HUES6 (cell line): ENCODE measurements around the gene HOXB8.

Experiments
- H3K27ac ChIP-seq: 2 replicates; pipeline ENCODE4 v1.7.0; 2013; ENCODE audit warnings: low read depth, mild to moderate bottlenecking, low read length, inconsistent platforms
- H3K27me3 ChIP-seq: 2 replicates; pipeline ENCODE4 v1.6.1; 2013; ENCODE audit warnings: low read length; ENCODE audit not compliant: control insufficient read depth, insufficient read depth
- H3K36me3 ChIP-seq: 2 replicates; pipeline ENCODE4 v1.6.1; 2013; ENCODE audit warnings: low read length; ENCODE audit not compliant: control insufficient read depth, insufficient read depth
- H3K4me1 ChIP-seq: 2 replicates; pipeline ENCODE4 v1.6.1; 2013; ENCODE audit warnings: low read length; ENCODE audit not compliant: control insufficient read depth, insufficient read depth
- H3K4me3 ChIP-seq: 2 replicates; pipeline ENCODE4 v1.5.1; 2013; ENCODE audit warnings: low read depth, low read length
- H3K9ac ChIP-seq: one replicate; pipeline ENCODE4 v1.6.1; 2013; ENCODE audit warnings: mild to moderate bottlenecking, low read length
- H3K9me3 ChIP-seq: 2 replicates; pipeline ENCODE4 v1.6.1; 2013; ENCODE audit warnings: low read depth, low read length; ENCODE audit not compliant: control insufficient read depth, insufficient read depth

HOXB8 gene

GRCh38 chr17:48586355-48587258 is 28.5 kb downstream of the HOXB8 start:
- H3K36me3 ChIP-seq = no peaks in the 10 kb centered on the region; the same call in 1 of the 2 replicates
- H3K4me1 ChIP-seq = peaks cover 15% of the 10 kb centered on the region
- H3K27me3 ChIP-seq = peaks cover 100% of the 10 kb centered on the region
- no peak overlapping the region; the same call in 1 of the 2 replicates for H3K27ac ChIP-seq
- peak overlapping the region; percentile 83 for H3K9ac ChIP-seq
- H3K4me3 ChIP-seq = peak overlapping the region; percentile 57
- H3K9me3 ChIP-seq = no peaks in the 10 kb centered on the region

GRCh38 chr17:48584223-48584741 is 30.8 kb downstream of the HOXB8 start:
- H3K27me3 ChIP-seq = peaks cover 100% of the 10 kb centered on the region
- peak overlapping the region; percentile 80 for H3K9ac ChIP-seq
- H3K9me3 ChIP-seq = no peaks in the 10 kb centered on the region
- no peaks in the 10 kb centered on the region; the same call in 1 of the 2 replicates for H3K36me3 ChIP-seq
- peaks cover 18% of the 10 kb centered on the region for H3K4me1 ChIP-seq
- H3K27ac ChIP-seq = no peak overlapping the region; the same call in 1 of the 2 replicates
- H3K4me3 ChIP-seq = peak overlapping the region; percentile 44; the same call in 1 of the 2 replicates

DNA sequence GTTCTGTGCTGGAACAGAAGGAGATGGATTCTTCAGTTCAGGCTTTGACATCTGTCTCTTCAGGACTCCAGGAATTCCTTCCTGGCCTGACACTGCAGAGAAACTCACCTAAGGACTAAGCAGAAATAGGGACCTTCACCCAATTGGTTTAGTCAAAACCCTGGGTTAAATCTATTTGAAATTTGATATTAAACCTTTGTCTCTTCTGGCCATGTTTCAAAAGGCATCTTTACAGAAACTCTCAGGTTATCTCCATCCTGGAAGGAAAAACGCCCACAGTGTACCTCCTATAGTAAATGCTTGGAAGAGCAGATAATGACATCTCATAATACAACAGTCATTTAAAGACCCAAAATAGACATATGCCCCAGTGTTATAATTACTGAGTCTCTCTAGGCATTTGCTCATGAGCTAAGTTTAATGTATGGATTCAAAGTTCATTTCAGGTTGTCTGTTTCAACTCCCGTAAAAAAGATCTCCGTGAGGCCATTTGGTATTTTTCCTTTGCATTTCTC is 31.3 kb downstream of the HOXB8 start:
- Histone ChIP-seq H3K4me3 (peak overlapping the region; percentile 44; the same call in 1 of the 2 replicates), H3K9me3 (no peaks in the 10 kb centered on the region), H3K9ac (peak overlapping the region; percentile 80), H3K27ac (peak overlapping the region; percentile 6; the same call in 1 of the 2 replicates), H3K27me3 (peaks cover 100% of the 10 kb centered on the region), H3K36me3 (no peaks in the 10 kb centered on the region; the same call in 1 of the 2 replicates), H3K4me1 (peaks cover 17% of the 10 kb centered on the region)

- Histone ChIP-seq H3K9ac (peak overlapping the region; percentile 80), H3K4me3 (peak overlapping the region; percentile 44; the same call in 1 of the 2 replicates), H3K27me3 (peaks cover 100% of the 10 kb centered on the region), H3K9me3 (no peaks in the 10 kb centered on the region), H3K4me1 (peaks cover 20% of the 10 kb centered on the region), H3K36me3 (no peaks in the 10 kb centered on the region; the same call in 1 of the 2 replicates), H3K27ac (no peak overlapping the region; the same call in 1 of the 2 replicates)
Measured at GRCh38 chr17:48582750-48583069, 32.4 kb downstream of the HOXB8 start.

DNA sequence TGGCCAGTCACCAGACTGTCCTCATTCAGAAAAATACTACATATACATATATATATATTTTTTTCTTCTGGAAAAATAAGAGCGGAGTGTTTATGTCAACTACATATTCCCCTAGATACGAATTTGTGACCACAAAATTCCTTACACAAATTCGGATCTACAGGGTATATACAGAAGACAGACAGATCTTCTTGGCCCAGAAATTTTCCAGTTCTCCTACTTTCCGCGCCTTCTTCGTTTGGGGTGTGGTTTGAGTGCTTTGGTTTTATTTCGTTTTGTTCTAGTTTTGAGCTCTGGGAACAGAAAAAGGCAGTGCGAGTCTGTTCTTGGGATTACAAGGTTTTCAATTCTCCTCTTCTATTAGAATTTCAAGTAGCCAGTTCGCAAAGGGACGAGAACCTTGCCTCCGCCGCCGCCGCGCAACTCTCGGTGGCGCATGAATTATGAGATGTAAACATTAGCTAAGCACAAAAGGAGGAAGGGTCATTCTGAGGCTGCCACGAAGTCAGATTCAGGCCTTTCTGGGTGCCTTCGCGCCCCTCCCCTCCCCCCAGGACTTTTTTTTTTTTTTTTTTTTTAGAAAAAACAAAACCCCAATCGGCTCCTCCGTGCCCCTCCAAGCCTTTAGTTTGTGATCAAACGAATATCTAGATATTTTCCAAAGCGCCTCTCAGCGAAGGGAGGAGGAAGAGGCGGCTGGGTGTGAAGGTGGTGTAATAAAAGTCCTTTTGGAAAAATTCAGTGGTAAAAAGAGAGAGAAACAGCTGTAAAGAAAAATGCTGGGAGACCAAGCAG is 35.1 kb downstream of the HOXB8 start:
- no peaks in the 10 kb centered on the region for H3K9me3 ChIP-seq
- peak overlapping the region; percentile 60; the same call in 1 of the 2 replicates for H3K4me3 ChIP-seq
- peaks cover 100% of the 10 kb centered on the region for H3K27me3 ChIP-seq
- H3K36me3 ChIP-seq = no peaks in the 10 kb centered on the region; the same call in 1 of the 2 replicates
- H3K4me1 ChIP-seq = peaks cover 25% of the 10 kb centered on the region
- peak overlapping the region; percentile 91 for H3K9ac ChIP-seq
- no peak overlapping the region; the same call in 1 of the 2 replicates for H3K27ac ChIP-seq

DNA sequence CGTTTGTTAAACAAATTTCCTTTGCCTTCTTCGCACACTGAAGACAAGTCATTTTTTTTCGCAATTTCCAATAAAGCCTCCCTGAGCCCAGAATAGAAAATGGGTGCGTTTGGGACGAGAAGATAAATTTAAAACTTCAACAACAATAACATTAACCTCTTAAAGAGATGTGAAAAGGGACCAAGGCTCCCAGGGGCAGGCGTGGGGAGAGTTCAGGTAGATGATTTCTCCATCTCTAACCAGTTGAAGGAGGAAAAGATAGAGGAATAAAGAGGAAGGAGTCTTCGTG is 35.7 kb downstream of the HOXB8 start:
- Histone ChIP-seq H3K27ac (no peak overlapping the region), H3K36me3 (no peaks in the 10 kb centered on the region; the same call in 1 of the 2 replicates), H3K4me1 (peaks cover 26% of the 10 kb centered on the region; the same call in 1 of the 2 replicates)

DNA sequence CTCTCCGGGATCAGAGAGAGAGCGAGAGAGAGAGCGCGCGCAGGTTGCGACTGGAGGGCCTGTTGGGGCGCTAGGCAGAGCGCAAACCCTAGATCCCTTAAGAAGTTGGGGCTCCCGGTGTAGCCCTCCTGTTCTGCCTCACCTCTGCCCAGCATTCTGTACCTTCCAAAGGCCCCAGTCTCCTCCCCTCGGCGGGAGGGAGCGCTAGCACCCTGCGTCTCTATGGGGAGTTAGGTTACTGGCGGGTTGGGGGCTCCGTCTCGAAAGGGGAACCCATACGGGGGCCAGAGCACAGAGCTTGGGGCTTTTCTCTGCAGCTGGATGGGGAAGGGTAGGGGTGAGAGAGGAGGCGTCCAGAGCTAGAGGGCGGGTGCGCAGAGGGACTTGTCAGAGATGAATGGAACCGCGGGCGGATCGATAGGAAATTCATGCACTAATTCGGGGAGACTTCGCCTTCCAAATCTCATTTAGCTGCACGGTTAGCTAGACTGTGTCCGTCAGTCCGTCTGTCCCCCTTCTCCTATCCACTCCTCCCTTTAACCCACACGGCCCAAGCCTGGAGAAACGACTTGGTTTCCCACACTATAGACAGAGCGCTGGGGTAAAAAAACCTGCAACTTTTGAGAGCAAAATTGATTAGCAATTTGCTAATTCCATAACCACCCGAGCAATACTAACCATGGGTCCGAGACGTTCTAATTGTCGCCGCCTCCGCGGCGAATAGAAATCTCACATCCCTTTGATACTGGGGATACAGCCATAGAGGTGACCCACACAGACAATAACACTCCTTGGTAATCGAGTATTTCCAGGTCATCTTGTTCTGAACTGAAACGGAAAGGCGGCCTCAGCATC is 36.2 kb downstream of the HOXB8 start:
- no peaks in the 10 kb centered on the region; the same call in 1 of the 2 replicates for H3K36me3 ChIP-seq
- peaks cover 32% of the 10 kb centered on the region; the same call in 1 of the 2 replicates for H3K4me1 ChIP-seq
- H3K27me3 ChIP-seq = peaks cover 100% of the 10 kb centered on the region
- H3K9me3 ChIP-seq = no peaks in the 10 kb centered on the region
- peak overlapping the region; percentile 60 for H3K4me3 ChIP-seq
- H3K9ac ChIP-seq = peak overlapping the region; percentile 91
- no peak overlapping the region; the same call in 1 of the 2 replicates for H3K27ac ChIP-seq

More for the DNA sequence above, 35.7 kb downstream of the HOXB8 start:
- H3K9ac ChIP-seq = peak overlapping the region; percentile 91
- peaks cover 100% of the 10 kb centered on the region for H3K27me3 ChIP-seq
- H3K9me3 ChIP-seq = no peaks in the 10 kb centered on the region
- peak overlapping the region; percentile 60; the same call in 1 of the 2 replicates for H3K4me3 ChIP-seq

GRCh38 chr17:48577946-48578615 is 37.0 kb downstream of the HOXB8 start, which contains the start of gene HOXB4:
TSS of gene HOXB4 (minus strand) at chr17:48578350. CDS start at chr17:48578319, 31 bp downstream.
- Histone ChIP-seq H3K27me3 (peaks cover 100% of the 10 kb centered on the region), H3K4me1 (peaks cover 38% of the 10 kb centered on the region; the same call in 1 of the 2 replicates), H3K9ac (peak within 1 kb of the TSS; percentile 91), H3K9me3 (no peaks in the 10 kb centered on the region), H3K27ac (no peak within 1 kb of the TSS; the same call in 1 of the 2 replicates), H3K4me3 (peak within 1 kb of the TSS; percentile 60), H3K36me3 (no peaks in the 10 kb centered on the region)

- Histone ChIP-seq H3K36me3 (no peaks in the 10 kb centered on the region), H3K9ac (peak overlapping the region; percentile 79), H3K4me1 (peaks cover 44% of the 10 kb centered on the region; the same call in 1 of the 2 replicates), H3K4me3 (peak overlapping the region; percentile 45; the same call in 1 of the 2 replicates), H3K9me3 (no peaks in the 10 kb centered on the region), H3K27me3 (peaks cover 100% of the 10 kb centered on the region), H3K27ac (no peak overlapping the region; the same call in 1 of the 2 replicates)
Measured at GRCh38 chr17:48577330-48577945, 37.7 kb downstream of the HOXB8 start.
